Spleen (tissue), 11 donors: ENCODE measurements around the gene SUSD3. TPM values are rescaled to one million over a fixed set of nuclear protein-coding genes. Genes with fewer than 3 reads are reported as not detected.

Source experiments
- DNase-seq: peaks from one replicate; pipeline ENCODE4 v3.0.0-alpha.2; 2020
- H3K27ac ChIP-seq, 8 donors: fragments of 200-600 bp; sonication (generic) in 7 of 8; 1 replicate in 4 of 8; 2 replicates in 4 of 8; pipeline versions ENCODE4 v1.5.0 to v1.8.0; 2016 to 2021; ENCODE audit warnings: inconsistent platforms in 4 of 8, mild to moderate bottlenecking in 4 of 8, moderate library complexity in 1 of 8
- H3K27me3 ChIP-seq, 7 donors: fragments of 200-600 bp; sonication (generic) in 6 of 7; replicated peaks in 1 of 7; 1 replicate in 4 of 7; 2 replicates in 3 of 7; pipeline versions ENCODE4 v1.5.0 to v1.8.0; 2016 to 2021; ENCODE audit warnings: inconsistent platforms in 3 of 7, mild to moderate bottlenecking in 1 of 7
- H3K36me3 ChIP-seq, 6 donors: fragments of 200-600 bp; sonication (generic) in 5 of 6; 1 replicate in 4 of 6; 2 replicates in 2 of 6; pipeline versions ENCODE4 v1.5.0 to v1.8.0; 2016 to 2021; ENCODE audit warnings: inconsistent platforms in 2 of 6
- H3K4me1 ChIP-seq, 6 donors: fragments of 200-600 bp; sonication (generic) in 5 of 6; 1 replicate in 3 of 6; 2 replicates in 3 of 6; pipeline versions ENCODE4 v1.5.0 to v1.8.0; 2016 to 2021; ENCODE audit warnings: inconsistent platforms in 3 of 6
- H3K4me3 ChIP-seq, 8 donors: fragments of 200-600 bp; sonication (generic) in 7 of 8; 1 replicate in 4 of 8; 2 replicates in 4 of 8; pipeline versions ENCODE4 v1.5.0 to v1.8.0; 2016 to 2021; ENCODE audit warnings: inconsistent platforms in 4 of 8, mild to moderate bottlenecking in 4 of 8, moderate library complexity in 2 of 8
- H3K9me3 ChIP-seq, 8 donors: fragments of 200-600 bp; sonication (generic) in 7 of 8; 1 replicate in 4 of 8; 2 replicates in 4 of 8; pipeline versions ENCODE4 v1.5.0 to v1.8.0; 2016 to 2021; ENCODE audit warnings: inconsistent platforms in 4 of 8
- POLR2A ChIP-seq, 3 donors: fragments of 450-650 bp; IDR thresholded peaks; one replicate each; pipeline ENCODE4 v1.5.1; 2017; ENCODE audit warnings: antibody characterized with exemption in 3 of 3, mild to moderate bottlenecking in 1 of 3
- POLR2AphosphoS5 ChIP-seq, 3 donors: sonication (generic); formaldehyde crosslinking; IDR thresholded peaks; one replicate each; pipeline ENCODE4 v1.5.1; 2017; ENCODE audit warnings: antibody characterized with exemption in 3 of 3
- WGBS, 5 donors: extraction: QIAGEN DNeasy Blood & Tissue Kit in 3 of 5; methylation state at CpG; one replicate each; pipeline versions ENCODE4 v1.1.5 to v1.1.7; 2013 to 2018; 5-methylcytosine and 5-hydroxymethylcytosine counted together
- intact Hi-C: fragments of 100-400 bp; cut with DNase I; formaldehyde crosslinking; loops from one replicate; pipeline ENCODE4 v1.15.0; 2023; ENCODE audit warnings: low total_unique reads
- polyA plus RNA-seq, 3 donors: library from polyadenylated mRNA; stranded (reverse); fragments of 200-250 nt; gene quantifications; one replicate each; pipeline ENCODE4 v1.2.1, GENCODE V29; 2013
- total RNA-seq, 7 donors: library from RNA; depleted of rRNA in 3 of 7; stranded (reverse); fragments of >200 nt in 3 of 7; fragmentation: NEBNext Ultra II Directional in 4 of 7; extraction: Animal tissue kit (Norgen Biotek cat#: 25700) in 4 of 7; gene quantifications; one replicate each; pipeline versions ENCODE4 v1.1.0 to v1.2.1, GENCODE V29; 2016 to 2021
- TF ChIP-seq, protein P1 (sequence below), 11 experiments: fragments of 200-600 bp in 7 of 11; fragments of 450-650 bp in 4 of 11; sonication (generic) in 4 of 11; IDR thresholded peaks in 8 of 11; conservative IDR thresholded peaks in 3 of 11; 1 replicate in 7 of 11; 2 replicates in 4 of 11; pipeline versions ENCODE4 v1.4.0 to v1.8.0; 2016 to 2021; ENCODE audit warnings: antibody characterized with exemption in 11 of 11, inconsistent platforms in 4 of 11, mild to moderate bottlenecking in 1 of 11
- donor health status: healthy with polysubstance abuse.
- donor health status: DM: no; HTN: no; CAD: no; lungs with moderate emphysema.
- donor health status: DM: no; HTN: no; CAD: no.
- donor health status: Bipolar disorder and iron deficiency.
- donor health status: healthy.
- donor health status: DM: no; HTN: no; CAD: no.
- donor health status: DM: yes; HTN: yes; CAD: no.

The SUSD3 gene
- total and polyA plus RNA-seq, 10 donors = 27.6 to 68.8 (median 48.3) TPM

DNA sequence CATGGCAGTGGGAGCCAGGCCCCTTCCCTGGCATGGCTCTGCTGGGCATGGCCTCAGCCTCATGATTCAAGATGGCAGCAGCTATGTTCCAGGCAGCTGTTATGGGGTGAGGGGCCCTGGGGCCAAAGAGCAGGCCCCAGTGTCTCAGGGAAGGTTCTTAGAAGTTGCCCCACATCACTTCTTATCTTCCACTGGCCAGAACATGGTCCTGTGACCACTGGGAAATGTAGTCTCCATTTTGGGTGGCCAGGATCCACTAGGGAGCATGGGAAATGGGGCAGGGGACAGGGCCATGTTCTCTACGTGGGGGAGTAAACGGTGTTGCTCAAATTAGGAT is 18.3 kb downstream of the SUSD3 start:
- peaks cover 0 to 21% (median 8%) of the 10 kb centered on the region in 6 donors for H3K4me1 ChIP-seq
- TF ChIP-seq POLR2AphosphoS5 (IDR thresholded peaks at IDR 0.05) (no peak), POLR2A (IDR thresholded peaks at IDR 0.05) (no peak)
- TF ChIP-seq, protein P1, sequence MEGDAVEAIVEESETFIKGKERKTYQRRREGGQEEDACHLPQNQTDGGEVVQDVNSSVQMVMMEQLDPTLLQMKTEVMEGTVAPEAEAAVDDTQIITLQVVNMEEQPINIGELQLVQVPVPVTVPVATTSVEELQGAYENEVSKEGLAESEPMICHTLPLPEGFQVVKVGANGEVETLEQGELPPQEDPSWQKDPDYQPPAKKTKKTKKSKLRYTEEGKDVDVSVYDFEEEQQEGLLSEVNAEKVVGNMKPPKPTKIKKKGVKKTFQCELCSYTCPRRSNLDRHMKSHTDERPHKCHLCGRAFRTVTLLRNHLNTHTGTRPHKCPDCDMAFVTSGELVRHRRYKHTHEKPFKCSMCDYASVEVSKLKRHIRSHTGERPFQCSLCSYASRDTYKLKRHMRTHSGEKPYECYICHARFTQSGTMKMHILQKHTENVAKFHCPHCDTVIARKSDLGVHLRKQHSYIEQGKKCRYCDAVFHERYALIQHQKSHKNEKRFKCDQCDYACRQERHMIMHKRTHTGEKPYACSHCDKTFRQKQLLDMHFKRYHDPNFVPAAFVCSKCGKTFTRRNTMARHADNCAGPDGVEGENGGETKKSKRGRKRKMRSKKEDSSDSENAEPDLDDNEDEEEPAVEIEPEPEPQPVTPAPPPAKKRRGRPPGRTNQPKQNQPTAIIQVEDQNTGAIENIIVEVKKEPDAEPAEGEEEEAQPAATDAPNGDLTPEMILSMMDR (IDR thresholded peaks at IDR 0.05 in 8 of 11, conservative IDR thresholded peaks at IDR 0.05 in 3 of 11) = no peak
- no peak overlapping the region for H3K27ac ChIP-seq
- H3K4me3 ChIP-seq = no peak overlapping the region
- H3K27me3 ChIP-seq = no peaks in the 10 kb centered on the region
- H3K9me3 ChIP-seq = no peaks in the 10 kb centered on the region
- 91 to 100% (median 98%) methylated on average over 2 of the region's 2 CpGs for WGBS, 5 donors
- H3K36me3 ChIP-seq = peaks cover 3 to 87% (median 49%) of the 10 kb centered on the region in 6 donors
- intact Hi-C loops = no loop called here
- DNase-seq = no peak

DNA sequence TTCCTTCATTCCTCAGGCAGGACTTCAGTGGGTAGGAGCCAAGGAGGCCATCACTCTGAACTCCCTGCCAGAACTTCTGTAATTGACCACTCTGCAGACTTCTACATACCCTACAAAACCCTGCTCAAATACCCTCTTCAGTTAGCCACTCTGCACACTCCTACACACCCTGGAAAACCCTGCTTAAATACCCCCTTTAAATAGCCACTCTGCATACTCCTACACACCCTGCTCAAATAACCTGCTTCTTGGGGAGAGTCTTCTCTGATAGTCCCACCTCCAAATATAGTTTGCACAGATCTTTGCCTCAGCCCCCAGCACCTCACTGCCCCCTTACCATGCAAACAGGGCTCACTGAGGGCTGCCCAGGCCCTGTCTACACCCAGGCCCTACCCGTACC is 18.9 kb downstream of the SUSD3 start:
- Histone ChIP-seq H3K4me1 (peaks cover 0 to 17% (median 2%) of the 10 kb centered on the region in 6 donors), H3K27me3 (no peaks in the 10 kb centered on the region), H3K9me3 (no peaks in the 10 kb centered on the region), H3K36me3 (peaks cover 3 to 87% (median 50%) of the 10 kb centered on the region in 6 donors), H3K27ac (no peak overlapping the region), H3K4me3 (no peak overlapping the region)
- intact Hi-C loops = no loop called here
- DNase-seq = no peak
- 93 to 100% (median 100%) methylated on average over 1 of the region's 1 CpG for WGBS, 5 donors
- TF ChIP-seq POLR2AphosphoS5 (IDR thresholded peaks at IDR 0.05) = no peak
- TF ChIP-seq, protein P1 (IDR thresholded peaks at IDR 0.05 in 8 of 11, conservative IDR thresholded peaks at IDR 0.05 in 3 of 11) = no peak

DNA sequence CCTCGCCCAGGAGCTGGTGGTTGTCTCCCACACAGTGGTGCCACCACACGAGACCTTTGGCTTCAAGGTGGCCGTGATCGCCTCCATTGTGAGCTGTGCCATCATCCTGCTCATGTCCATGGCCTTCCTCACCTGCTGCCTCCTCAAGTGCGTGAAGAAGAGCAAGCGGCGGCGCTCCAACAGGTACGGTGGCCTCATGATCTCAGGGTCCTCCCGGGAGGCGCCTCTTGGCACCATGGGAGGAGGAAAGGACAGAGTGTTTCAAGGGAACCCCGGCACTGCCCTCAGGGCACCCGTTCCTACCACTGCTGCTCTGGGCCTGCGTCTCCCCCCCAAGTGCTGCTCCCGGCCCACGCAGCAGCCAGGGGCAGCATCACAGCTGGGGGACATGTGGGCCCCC is 19.3 kb downstream of the SUSD3 start:
- no peak for TF ChIP-seq POLR2AphosphoS5 (IDR thresholded peaks at IDR 0.05)
- TF ChIP-seq, protein P1 (IDR thresholded peaks at IDR 0.05 in 8 of 11, conservative IDR thresholded peaks at IDR 0.05 in 3 of 11) = no peak
- TF ChIP-seq POLR2A (IDR thresholded peaks at IDR 0.05) = no peak
- Histone ChIP-seq H3K27ac (no peak overlapping the region), H3K36me3 (peaks cover 3 to 87% (median 50%) of the 10 kb centered on the region in 6 donors), H3K27me3 (no peaks in the 10 kb centered on the region), H3K4me1 (peaks cover 0 to 17% (median 3%) of the 10 kb centered on the region in 6 donors), H3K4me3 (no peak overlapping the region), H3K9me3 (no peaks in the 10 kb centered on the region)
- intact Hi-C loops = no loop called here
- 95 to 99% (median 96%) methylated on average over 12 to 16 of the region's 16 CpGs for WGBS, 5 donors
- DNase-seq = peak; percentile 50

DNA sequence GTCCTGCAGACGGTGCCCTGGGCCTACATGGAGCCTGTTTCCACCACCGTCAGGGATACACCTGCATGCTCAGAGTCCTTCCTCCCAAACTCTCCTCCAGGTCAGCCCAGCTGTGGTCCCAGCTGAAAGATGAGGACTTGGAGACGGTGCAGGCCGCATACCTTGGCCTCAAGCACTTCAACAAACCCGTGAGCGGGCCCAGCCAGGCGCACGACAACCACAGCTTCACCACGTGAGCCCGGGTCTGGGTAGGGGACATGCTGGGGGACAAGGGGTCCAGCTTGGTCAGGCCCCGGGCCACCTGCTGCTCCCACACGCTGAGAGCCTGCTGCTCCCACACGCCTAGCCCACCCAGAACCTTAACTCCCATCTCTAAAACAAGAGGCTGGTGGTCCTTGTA is 20.9 kb downstream of the SUSD3 start:
- intact Hi-C loops = no loop called here
- 86 to 100% (median 94%) methylated on average over 1 to 13 of the region's 13 CpGs for WGBS, 5 donors
- Histone ChIP-seq H3K4me1 (peaks cover 0 to 19% (median 11%) of the 10 kb centered on the region in 6 donors), H3K27me3 (no peaks in the 10 kb centered on the region), H3K9me3 (no peaks in the 10 kb centered on the region), H3K4me3 (no peak overlapping the region), H3K27ac (no peak overlapping the region), H3K36me3 (peaks cover 3 to 91% (median 55%) of the 10 kb centered on the region in 6 donors)
- peak; percentile 37 for DNase-seq
- peak in 1 of 3 donors; percentile 39 for TF ChIP-seq POLR2AphosphoS5 (IDR thresholded peaks at IDR 0.05)
- TF ChIP-seq, protein P1 (IDR thresholded peaks at IDR 0.05 in 8 of 11, conservative IDR thresholded peaks at IDR 0.05 in 3 of 11) = no peak
